Measurements from ENCODE around the gene TSPAN14.

DNA sequence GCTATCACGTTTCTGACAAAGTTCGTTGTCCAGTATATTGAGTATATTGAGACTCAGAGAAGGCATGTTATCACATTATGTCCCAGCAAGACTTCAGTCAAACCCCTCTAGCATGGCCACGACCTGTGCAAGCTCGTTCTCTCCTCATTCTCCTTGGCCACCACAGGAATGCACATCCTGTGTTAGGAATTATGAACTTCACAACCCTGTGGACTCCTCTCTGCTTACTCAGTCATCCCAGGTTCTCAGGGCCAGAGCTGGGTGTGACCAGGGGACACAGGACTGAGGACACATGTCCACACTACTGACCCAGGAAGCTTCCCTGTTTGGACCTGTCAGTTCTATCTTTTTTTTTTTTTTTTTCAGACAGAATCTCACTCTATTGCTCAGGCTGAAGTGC, 87.9 kb downstream of the TSPAN14 start:
- TF ChIP-seq, protein P1, sequence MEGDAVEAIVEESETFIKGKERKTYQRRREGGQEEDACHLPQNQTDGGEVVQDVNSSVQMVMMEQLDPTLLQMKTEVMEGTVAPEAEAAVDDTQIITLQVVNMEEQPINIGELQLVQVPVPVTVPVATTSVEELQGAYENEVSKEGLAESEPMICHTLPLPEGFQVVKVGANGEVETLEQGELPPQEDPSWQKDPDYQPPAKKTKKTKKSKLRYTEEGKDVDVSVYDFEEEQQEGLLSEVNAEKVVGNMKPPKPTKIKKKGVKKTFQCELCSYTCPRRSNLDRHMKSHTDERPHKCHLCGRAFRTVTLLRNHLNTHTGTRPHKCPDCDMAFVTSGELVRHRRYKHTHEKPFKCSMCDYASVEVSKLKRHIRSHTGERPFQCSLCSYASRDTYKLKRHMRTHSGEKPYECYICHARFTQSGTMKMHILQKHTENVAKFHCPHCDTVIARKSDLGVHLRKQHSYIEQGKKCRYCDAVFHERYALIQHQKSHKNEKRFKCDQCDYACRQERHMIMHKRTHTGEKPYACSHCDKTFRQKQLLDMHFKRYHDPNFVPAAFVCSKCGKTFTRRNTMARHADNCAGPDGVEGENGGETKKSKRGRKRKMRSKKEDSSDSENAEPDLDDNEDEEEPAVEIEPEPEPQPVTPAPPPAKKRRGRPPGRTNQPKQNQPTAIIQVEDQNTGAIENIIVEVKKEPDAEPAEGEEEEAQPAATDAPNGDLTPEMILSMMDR (conservative IDR thresholded peaks at IDR 0.05; ENCODE audit: low read length) = no peak
- no peak for TF ChIP-seq EZH2phosphoT487 (IDR thresholded peaks at IDR 0.05; ENCODE audit: borderline replicate concordance, low read depth, low read length)
